Activated CD4-positive, CD25-positive, alpha-beta regulatory T cell (primary cell): ENCODE data around the gene KLC1.

Experiments
- DNase-seq, 4 experiments: peaks; one replicate each; lab custom pipeline; 2025; lab: John Stamatoyannopoulos, UW

KLC1 gene

DNA sequence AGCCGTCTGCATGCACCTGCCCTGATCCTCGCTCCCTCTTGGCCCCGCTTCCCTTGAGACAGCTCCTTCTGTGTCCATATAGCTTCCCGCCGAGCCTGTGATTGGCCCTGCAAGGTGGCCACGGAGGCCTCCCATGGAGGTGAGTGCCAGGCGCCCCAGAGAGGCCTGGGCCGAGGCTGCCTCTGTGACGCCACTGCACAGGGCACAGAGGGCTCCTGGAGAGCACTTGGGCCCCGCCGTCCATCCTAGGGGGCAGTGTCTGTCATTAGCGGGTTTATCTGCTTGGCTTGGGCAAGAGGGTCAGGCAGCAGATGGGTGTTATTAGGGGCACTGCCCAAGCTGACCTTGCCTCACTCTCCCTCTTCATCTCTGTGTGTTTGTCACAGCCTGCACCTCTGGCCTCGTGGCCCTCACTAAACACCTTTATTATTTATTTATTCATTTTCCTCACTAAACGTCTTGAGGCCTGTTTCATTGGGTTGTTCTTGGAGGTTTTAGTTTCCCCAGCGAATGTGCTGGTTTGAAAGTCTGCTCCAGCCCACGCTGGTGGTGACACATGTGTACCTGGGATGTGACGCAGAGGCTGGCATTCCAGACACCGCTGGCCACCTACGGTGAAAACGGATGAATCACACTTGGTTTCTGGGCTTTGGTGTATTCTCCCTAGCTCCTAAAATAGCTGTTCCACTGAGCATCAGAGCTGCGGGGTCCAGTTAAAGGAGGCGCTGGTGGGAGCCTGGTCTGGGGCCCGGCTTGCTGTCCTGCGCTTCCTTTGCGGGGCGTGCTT is 92.5 kb downstream of the KLC1 start:
- no peak for DNase-seq

DNA sequence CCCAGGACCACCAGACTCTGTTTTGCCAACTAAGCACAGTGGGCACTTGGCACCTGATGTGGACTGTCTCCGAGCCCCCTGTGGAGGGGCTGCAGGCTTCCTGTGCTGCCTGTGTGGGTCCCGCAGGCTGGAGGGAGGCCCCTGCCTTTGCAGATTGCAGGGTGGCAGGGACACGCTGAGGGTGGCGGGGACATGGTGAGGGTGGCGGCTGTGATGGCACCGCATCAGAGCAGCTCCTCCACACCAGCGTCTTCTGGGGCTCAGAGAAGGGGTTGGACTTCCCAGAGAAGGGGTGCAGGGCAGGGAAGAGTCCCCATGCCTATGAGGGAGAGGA is 94.7 kb downstream of the KLC1 start:
- DNase-seq: no peak

DNA sequence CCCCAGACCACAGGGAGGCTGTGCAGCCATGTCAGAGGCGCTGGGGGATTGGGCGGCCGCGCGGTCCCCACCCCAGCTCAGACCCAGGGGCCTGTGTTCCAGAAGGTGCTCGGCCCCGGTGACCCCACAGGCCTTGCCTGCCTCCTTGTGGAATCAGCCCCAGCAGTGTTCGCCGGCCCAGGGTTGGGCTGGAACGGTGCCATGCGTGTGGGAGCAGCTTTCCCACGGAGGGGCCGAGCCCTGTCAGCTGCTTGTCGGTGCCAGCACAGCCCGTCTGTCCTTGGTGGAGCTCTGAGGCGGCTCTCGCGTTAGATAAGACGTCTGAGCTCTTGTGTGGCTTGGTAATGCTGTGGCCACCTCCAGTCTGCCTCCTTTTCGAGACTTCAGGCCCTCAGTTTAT is 95.1 kb downstream of the KLC1 start:
- no peak for DNase-seq

DNA sequence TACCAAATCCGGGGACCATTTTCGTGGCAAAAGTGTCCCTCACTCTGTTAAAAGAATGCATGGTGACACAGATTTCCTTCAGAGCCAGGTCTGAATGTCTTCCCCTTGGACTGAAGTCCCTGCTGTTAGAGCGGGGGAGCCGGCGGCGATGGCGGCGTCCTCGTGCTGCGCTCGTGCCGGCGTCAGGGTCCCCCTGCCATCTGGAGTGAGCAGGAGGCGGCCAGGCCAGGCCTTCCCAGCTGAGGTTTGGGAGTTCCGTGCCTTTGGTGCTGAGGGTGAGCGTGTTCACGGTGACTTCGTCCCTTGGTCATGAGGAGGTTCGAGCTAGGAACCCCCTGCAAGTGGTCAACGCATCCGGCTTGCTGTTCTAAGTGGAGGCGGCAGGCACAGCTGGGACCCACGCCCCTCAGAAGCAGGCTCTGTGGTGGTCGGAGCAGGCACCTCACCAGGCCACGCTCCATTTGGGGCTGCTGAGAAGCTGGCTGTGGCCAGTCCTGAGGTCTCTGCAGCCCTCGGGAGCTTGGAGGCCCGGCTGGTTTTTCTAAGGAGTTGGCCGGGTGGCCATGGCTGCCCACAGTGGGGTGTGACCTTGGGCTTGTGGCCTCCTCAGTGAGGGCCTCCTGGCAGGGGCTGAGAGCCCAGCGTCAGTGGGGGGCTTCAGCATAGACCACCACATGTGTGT is 96.1 kb downstream of the KLC1 start:
- no peak for DNase-seq

DNA sequence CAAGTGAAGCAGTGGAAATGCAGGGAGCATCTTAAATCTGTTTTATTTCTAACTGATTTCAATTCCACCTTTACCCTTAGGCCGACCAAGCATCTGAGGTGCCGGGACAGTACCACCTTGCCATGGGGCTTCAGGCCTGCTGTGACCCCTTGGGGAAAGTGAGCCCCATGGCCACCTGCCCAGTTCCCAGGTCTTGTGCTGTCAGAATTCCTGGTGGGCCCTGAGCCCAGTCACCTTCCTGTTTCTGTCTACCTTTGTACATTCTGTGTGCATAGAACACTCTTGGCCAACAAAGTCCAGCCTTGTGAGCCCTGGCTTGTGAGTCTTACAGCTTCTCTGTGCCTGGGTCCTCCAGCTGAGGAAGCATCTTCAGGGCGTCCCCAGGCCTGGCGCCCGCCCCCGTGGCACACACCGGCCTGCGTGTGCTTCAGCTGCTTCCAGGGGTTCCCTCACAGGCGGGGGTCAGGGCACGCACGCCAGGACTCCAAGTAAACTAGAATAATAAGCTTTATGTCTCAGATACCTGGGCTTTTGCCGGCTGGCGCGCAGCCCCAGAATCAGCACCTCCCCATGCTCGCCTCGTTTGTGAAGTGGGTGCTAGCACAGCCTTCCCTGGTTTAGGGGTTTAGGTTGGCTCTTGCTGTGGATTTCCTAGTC is 96.9 kb downstream of the KLC1 start:
- DNase-seq: no peak

DNA sequence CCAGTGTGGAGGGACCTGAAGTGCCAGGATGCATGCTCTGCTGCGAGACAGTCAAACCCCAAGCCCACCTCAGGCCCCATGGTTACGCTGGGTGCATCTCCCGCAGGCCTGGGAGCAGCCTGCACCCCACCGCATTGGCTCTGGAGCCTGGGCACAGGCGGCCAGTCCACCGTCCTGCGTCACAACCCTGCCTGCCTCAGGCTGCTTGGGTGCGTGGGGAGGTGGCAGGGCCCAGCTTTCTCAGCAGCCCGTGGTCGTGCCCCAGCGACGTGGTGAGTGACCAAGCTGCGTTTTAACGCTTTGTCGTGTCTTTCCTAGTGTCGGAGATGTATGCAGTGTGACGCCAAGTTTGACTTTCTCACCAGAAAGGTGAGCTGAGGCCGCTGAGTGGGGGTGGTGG is 97.5 kb downstream of the KLC1 start:
- DNase-seq: no peak

DNA sequence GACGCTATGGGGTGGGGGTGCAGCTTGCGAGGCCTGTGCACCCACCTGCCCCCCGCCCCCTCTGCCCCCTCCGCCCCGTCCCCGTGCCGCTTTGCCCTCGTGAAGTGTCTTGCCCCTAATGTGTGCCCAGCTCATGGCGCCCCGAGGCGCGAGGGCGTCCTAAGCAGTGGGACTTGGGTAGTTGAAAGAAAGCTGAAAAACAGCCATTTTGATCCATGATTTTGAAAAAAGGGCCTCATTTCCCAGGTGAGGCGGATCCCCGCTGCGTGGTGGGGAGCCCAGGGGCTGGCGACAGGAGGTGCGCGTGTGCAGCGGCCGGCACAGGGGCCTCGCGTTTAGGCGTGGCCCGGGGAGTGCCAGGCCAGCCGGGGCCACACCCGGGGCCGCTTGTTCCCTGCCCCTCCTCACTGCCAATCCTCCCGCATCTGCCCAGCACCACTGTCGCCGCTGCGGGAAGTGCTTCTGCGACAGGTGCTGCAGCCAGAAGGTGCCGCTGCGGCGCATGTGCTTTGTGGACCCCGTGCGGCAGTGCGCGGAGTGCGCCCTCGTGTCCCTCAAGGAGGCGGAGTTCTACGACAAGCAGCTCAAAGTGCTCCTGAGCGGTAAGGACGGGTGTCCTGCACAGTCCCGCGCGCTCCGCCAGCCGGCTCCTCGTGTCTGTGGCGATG is 98.4 kb downstream of the KLC1 start:
- no peak for DNase-seq

DNA sequence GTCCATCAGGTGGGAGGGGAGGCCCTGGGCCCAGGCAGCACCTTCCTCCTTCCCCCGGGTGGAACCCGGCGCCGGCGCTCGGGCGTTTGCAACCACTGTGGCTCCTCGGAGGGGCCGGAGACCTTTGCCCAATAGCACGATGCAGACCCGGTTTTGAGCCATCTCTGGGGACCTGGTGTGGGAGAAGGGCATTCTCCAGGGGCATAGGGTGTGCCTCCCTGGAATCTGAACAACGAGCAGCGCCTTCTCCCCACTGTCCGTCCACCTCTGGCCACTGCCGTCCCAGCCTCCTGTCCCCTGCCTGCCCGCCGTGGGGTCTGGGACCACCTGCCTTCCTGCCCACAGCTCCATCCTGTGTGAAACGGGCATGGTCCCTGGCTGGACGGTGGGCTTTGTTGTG is 99.1 kb downstream of the KLC1 start:
- DNase-seq: no peak

DNA sequence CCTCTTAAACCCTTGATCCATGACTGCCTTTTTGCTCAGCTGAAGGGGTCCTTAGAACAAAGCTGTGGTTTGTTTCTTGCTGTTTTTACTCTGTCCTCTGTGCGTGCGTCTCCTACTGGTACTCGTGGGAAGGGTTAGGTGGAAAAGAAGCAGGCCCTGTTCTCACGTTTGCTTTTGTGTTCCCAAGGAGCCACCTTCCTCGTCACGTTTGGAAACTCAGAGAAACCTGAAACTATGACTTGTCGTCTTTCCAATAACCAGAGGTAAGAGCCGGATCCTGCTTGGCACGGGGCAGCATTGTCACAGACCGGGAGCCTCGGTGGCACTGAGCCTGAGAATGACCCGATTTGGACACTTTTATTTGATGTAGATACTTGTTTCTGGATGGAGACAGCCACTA is 99.7 kb downstream of the KLC1 start:
- DNase-seq: no peak

DNA sequence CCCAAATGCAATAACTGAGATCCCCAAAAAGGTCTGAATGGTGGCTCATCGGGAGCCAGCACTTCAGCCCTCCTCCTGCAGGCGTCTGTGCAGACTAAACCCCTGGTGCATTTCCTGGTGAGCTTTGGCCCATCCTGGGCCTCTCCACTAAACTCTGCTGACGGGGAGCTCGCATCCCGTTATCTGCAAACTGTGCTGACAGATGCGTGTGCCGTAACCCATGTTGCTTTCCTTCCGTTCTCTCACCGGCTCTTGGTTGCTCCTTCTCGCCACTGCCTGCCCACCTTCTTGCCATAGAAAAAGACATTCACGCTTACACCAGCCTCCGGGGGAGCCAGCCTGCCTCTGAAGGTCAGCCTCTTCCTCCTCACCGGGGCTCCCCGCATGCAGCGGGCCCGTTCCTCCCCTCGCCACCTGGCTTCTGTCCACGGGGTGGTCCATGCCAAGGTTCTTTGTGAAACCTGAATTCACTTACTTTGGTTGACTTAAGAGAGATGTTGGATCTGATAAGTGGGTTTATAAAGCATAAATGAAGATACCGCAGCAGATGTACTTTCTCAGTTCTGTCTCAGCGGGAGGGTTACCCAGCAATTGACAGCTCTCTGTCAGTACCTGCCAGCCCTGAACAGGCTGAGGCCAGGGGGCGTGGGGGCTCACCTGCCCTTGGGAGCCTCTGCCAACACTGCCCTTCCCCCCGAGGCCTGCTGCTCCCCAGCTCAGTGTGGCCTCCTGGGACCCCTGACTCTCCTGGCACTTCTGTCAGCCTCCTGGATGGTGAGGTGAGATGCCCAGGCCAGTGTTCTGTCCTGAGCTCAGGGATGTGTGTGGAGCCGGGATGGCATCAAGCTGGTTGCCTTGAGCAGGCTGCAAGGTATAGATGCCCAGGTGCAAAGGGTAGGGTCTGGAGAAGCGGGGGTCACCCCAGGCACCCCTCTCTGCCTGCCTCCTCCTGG is 100.8 kb downstream of the KLC1 start:
- no peak for DNase-seq

DNA sequence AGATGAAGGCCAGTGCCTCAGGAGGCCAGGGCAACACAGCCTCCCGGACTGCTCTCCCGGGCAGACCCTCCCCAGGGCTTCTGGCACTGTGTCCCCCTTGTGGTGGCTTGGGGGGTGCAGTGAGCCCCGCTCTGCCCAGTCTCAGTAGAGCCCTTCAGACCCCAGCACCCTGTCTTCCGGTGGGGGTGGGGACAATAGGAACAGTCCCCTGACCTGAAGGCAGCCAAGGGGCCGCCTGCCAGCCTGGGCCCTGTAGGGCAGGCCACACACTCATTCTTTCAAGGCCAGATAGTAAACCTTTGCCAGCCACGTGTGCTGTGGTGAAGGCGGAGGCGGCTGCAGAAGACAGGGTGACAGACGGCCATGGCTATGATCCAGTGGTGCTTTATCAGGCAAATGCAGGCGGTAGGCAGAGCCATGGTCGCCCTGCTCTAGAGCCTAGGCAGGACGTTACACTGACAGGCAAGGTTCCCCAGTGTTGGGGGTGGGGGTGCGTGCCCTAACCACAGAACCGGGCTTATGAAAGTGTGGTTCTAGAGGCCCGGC is 101.6 kb downstream of the KLC1 start:
- DNase-seq: no peak

DNA sequence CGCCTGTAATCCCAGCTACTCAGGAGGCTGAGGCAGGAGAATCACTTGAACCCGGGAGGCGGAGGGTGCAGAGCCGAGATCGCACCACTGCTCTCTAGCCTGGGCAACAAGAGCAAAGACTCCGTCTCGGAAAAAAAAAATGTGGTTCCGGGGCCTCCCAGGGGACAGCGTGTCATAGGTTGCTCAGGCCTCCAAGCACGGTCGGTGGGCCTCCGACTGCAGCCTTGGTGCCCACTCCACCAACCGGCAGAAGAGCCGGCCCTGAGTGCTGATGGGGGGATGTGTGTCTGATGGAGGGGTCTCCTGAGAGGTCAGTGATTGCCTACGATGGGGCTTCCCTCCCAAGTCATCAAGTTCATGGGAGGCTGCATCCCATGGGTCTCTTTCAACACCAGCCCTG is 102.5 kb downstream of the KLC1 start:
- no peak for DNase-seq

DNA sequence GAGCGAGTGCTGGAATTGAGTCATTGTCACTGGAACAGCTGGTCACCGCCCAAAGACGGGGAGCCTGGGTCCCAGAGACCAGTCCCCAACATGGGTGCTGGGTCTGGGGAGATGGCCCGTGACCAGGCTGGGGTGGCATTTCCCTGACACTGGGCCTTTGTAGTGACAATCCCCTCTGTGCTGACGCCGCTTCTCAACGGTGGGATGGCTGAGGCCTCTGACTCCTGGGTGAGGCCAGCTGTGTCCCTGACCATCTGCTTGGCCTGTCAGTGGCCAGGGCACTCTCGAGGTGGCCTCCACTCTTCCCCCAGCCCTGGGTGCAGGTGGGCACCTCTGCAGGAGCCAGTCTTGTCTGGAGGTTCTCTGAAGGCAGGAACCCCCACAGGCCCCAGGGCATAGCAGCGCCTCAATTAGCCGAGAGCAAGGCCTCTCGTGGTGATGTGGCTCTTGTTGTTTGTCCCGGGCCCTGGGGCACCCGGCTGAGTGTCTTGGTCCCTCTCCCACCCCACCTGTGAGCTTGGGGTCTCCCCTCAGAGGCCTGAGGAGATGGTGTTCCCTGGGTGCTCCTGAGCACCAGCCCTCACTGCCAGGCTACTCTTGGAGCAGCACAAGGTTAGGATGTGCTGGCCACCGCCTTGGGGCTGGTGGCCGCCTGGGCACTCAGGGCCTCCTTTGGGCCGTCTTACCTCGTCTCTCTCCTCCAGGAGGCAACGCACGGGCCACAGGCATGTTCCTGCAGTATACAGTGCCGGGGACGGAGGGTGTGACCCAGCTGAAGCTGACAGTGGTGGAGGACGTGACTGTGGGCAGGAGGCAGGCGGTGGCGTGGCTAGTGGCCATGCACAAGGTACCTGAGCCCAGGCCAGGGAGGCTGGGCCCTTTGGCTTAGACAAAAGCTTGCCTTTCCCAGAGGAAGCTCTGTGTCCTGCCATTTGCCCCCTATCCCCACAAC is 103.2 kb downstream of the KLC1 start:
- DNase-seq: no peak

DNA sequence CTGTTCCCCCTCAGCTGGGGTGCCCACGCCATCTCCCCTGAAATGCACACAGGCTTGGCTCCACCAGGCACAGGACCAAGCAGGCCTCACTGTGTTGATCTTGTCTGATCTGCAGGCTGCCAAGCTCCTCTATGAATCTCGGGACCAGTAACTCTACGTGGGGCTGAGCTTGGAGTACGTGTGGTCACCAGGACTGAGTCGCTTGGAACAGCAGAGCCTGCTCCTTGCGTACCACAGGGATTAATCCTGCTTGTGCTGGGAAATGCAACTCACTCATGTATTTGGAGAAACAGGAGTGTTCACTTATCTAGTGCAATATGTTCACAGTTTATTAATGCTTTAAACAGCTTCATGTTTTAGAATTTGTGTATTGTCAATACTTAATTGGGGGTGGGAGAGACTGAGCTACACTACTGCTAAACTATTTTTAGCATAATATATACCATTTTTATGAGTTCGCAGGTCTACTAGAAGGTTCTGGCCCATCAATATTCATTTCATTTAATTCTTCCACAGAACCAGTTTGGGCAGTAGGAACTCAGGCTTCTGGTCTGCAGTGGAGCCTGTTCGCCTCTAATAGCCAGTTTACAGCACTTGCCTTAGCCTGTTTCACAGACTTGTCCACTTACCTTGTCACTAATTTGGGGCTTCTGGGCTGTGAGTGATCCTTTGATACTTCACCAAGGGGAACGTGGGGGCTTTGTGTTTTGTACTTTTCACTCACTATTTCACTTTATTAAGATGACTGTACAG is 104.0 kb downstream of the KLC1 start:
- DNase-seq: no peak

DNA sequence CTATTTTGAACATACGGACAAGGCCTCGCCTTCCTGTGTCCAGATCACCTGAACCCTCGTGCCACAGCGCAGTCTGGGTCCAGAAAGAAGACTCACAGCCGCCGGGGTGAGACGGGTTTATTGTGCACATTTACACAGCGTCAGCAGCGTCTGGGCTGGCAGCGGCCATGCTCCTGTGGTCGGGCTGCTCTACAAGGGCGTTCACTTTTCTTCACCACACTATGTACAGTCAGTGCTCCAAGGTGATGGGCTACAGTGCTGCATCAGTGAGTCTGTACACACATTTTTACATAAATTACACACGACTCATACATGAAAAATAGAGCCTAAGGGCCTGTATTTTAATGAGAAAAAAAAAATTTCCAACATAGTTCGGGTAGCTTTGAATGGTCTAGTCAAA is 104.6 kb downstream of the KLC1 start:
- no peak for DNase-seq

DNA sequence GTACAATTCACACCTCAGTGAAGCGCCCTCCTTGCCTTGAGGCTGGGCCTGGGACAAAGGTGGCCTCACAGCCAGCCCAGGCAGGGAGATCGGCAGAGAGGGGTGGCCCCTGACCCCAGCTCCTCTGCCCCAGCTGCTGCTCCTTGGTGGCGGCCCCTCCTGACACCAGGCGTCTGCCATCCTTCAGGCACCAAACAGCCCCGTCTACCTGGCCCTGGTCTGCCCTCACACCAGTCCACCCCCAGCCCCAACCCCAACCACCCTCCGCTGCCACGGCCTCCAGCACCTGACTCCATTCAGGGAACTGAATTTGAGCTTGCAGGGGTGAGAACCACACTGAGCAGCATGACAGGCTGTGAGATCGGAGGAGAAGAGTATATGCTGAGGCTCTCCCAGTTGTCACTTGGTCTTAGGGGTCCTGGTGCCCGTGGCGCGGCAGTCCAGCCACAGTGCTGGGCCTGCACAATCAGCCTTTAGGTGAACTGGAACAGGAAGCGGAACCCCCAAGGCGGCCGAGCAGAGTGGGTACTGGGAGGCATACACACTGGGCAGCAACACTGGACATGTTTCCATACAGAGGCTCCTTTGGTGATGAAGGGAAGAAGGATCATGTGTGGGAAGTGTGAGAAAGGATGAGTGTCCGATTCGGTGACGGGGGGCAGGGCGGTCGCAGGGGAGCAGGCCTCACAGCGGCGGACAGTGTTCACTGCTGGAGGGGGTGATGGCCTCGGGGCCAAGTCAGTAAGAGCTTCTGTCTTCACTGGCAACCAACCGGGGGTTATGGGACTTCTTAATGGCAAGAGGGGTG is 105.3 kb downstream of the KLC1 start:
- DNase-seq: no peak

DNA sequence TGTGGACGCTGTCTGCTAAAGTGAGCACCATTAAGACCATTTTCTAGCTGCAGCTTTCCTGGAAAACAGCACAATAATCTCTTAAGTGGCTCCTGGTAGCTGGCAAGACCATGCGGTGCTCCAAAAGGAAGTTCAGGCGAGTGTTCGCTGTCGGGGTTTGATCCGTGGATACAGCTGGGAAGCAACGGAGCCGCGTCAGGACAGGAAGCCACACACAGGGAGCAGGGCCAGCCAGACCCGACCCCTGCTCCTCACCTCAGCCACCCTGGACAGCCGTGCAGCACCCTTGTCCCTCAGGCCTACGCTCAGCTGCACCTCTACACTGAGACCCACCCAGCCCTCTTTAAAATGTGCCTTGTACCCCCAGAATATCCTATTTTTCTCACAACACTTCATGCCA is 106.0 kb downstream of the KLC1 start:
- DNase-seq: no peak

DNA sequence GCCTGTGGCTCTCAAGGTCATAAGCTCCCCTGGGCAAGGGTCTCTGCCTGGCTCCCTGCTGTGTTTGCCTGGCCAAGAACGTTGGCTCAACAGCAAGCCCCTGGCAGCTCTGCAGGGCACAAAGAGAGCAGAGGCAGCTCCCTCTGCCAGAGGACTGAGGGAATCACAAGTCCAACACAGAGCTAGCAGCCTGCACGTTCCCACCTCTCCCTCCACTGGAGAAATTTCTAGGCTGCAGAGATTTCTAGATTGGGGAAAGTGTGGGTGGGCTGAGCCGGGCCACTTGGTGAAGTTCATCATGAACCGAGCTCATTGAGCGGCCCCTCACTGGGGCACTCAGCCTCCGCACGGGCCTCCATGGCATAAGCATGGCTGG is 106.4 kb downstream of the KLC1 start:
- no peak for DNase-seq
